ENCODE measurements around the gene WHRN. TPM values are rescaled to one million over a fixed set of nuclear protein-coding genes. Genes with fewer than 3 reads are reported as not detected.

Gene WHRN
- polyA plus RNA-seq, 1 donor (not counting 4 experiments of a cell fraction or from before 2014, with no cell fraction given) = 1.2 TPM

DNA sequence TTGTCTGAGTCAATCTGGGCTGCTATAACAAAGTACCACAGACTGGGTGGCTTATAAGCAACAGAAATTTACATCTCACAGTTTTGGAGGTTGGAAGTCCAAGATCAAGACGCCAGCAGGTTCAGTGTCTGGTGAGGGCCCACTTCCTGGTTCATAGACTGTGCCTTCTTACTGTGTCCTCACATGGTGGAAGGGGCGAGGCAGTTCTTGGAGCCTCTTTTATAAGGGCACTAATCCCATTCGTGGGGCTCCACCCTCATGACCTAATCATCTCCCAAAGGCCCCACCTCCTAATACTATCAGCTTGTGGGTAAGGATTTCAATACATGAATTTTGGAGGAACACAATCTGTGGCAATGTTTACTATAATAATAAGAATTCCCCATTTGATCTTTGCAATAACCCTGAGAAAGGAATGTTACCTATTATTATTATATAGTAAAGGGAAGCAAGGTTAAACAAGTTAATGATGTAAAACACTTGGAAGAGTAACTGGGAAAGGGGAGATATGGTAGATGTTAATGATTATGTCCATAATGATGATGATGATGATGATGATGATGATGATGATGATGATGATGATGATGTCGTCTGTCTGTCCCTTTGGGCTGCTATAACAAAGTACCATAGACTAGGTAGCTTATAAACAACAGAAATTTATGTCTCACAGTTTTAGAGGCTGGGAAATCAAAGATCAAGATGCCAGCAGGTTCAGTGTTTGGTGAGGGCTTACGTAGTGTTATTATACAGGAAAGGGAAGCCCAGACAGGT, 40.8 kb downstream of the WHRN start:
- Histone ChIP-seq H3K9me1 (ENCODE audit: control insufficient read depth, extremely low read depth, insufficient read depth, low read length) (no peaks in the 10 kb centered on the region), H3K4me1 (ENCODE audit: control insufficient read depth, extremely low read depth, insufficient read depth, low read length) (no peaks in the 10 kb centered on the region), H2AFZ (ENCODE audit: control insufficient read depth, low read length) (no peak overlapping the region), H3K4me3 (ENCODE audit: control insufficient read depth in 2 of 3, extremely low read depth in 1 of 3, insufficient read depth in 2 of 3, low read depth in 1 of 3, low read length in 3 of 3) (no peak overlapping the region), H3K9ac (ENCODE audit: control insufficient read depth, extremely low read depth, insufficient read depth, low read length) (no peak overlapping the region), H3K79me2 (ENCODE audit: control insufficient read depth, insufficient read depth, low read length) (no peaks in the 10 kb centered on the region), H3K27ac (ENCODE audit: control insufficient read depth, insufficient read depth, low read length) (no peak overlapping the region), H3K9me3 (ENCODE audit: control insufficient read depth, low read depth, low read length) (no peaks in the 10 kb centered on the region), H3K4me2 (ENCODE audit: control insufficient read depth, extremely low read depth, insufficient read depth, low read depth, low read length) (no peak overlapping the region), H4K20me1 (ENCODE audit: control insufficient read depth, extremely low read depth, insufficient read depth, low read length) (no peaks in the 10 kb centered on the region), H3K36me3 (ENCODE audit: control insufficient read depth in 2 of 2, extremely low read depth in 1 of 2, insufficient read depth in 2 of 2, low read length in 2 of 2) (no peaks in the 10 kb centered on the region), H3K27me3 (ENCODE audit: control insufficient read depth, extremely low read depth, insufficient read depth, low read length) (no peaks in the 10 kb centered on the region)
- no peak for TF ChIP-seq EZH2 (IDR thresholded peaks at IDR 0.05; ENCODE audit: low read length)
- TF ChIP-seq, protein P1, sequence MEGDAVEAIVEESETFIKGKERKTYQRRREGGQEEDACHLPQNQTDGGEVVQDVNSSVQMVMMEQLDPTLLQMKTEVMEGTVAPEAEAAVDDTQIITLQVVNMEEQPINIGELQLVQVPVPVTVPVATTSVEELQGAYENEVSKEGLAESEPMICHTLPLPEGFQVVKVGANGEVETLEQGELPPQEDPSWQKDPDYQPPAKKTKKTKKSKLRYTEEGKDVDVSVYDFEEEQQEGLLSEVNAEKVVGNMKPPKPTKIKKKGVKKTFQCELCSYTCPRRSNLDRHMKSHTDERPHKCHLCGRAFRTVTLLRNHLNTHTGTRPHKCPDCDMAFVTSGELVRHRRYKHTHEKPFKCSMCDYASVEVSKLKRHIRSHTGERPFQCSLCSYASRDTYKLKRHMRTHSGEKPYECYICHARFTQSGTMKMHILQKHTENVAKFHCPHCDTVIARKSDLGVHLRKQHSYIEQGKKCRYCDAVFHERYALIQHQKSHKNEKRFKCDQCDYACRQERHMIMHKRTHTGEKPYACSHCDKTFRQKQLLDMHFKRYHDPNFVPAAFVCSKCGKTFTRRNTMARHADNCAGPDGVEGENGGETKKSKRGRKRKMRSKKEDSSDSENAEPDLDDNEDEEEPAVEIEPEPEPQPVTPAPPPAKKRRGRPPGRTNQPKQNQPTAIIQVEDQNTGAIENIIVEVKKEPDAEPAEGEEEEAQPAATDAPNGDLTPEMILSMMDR (optimal IDR thresholded peaks at IDR 0.05 in 1 of 3, IDR thresholded peaks at IDR 0.05 in 1 of 3, conservative IDR thresholded peaks at IDR 0.05 in 1 of 3; ENCODE audit: extremely low read depth in 1 of 3, insufficient read depth in 2 of 3, low read length in 3 of 3) = no peak
- dilution Hi-C loops (cut with MboI; ENCODE audit: extremely low pct_ligation_motif_present, low sequenced_read_pairs) = no loop called here
- DNase-seq (ENCODE audit: low read depth, low spot score) = no peak
- no peak for FAIRE-seq

DNA sequence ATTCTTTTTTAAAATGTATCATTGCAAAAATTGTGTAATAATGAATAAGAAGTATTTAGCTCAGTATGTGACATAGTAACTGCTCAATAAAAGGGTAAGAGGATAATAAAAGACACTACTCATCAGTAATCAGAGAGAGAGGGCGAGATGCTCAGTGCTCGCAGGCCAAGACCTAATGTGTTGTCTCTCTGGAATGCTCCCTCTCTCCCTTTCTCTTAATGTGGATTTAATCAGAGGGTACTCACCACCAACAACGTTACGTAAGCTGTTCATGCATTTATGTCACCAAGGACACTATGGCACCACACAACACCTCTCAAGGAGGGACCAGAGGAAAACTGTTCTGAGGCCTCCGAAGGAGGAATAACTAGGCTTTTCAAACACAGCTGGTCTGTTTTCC, 42.5 kb downstream of the WHRN start:
- dilution Hi-C loops (cut with MboI; ENCODE audit: extremely low pct_ligation_motif_present, low sequenced_read_pairs) = no loop called here
- no peak for TF ChIP-seq EZH2 (IDR thresholded peaks at IDR 0.05; ENCODE audit: low read length)
- TF ChIP-seq, protein P1 (optimal IDR thresholded peaks at IDR 0.05 in 1 of 3, IDR thresholded peaks at IDR 0.05 in 1 of 3, conservative IDR thresholded peaks at IDR 0.05 in 1 of 3; ENCODE audit: extremely low read depth in 1 of 3, insufficient read depth in 2 of 3, low read length in 3 of 3) = no peak
- no peaks in the 10 kb centered on the region for H3K36me3 ChIP-seq (ENCODE audit: control insufficient read depth in 2 of 2, extremely low read depth in 1 of 2, insufficient read depth in 2 of 2, low read length in 2 of 2)
- no peak overlapping the region for H3K9ac ChIP-seq (ENCODE audit: control insufficient read depth, extremely low read depth, insufficient read depth, low read length)
- no peak overlapping the region for H2AFZ ChIP-seq (ENCODE audit: control insufficient read depth, low read length)
- H3K4me3 ChIP-seq (ENCODE audit: control insufficient read depth in 2 of 3, extremely low read depth in 1 of 3, insufficient read depth in 2 of 3, low read depth in 1 of 3, low read length in 3 of 3) = no peak overlapping the region
- DNase-seq (ENCODE audit: low read depth, low spot score) (no peak), FAIRE-seq (no peak)
- no peaks in the 10 kb centered on the region for H3K79me2 ChIP-seq (ENCODE audit: control insufficient read depth, insufficient read depth, low read length)
- no peak overlapping the region for H3K27ac ChIP-seq (ENCODE audit: control insufficient read depth, insufficient read depth, low read length)
- no peaks in the 10 kb centered on the region for H3K9me1 ChIP-seq (ENCODE audit: control insufficient read depth, extremely low read depth, insufficient read depth, low read length)
- H3K27me3 ChIP-seq (ENCODE audit: control insufficient read depth, extremely low read depth, insufficient read depth, low read length) = no peaks in the 10 kb centered on the region
- H3K4me2 ChIP-seq (ENCODE audit: control insufficient read depth, extremely low read depth, insufficient read depth, low read depth, low read length) = no peak overlapping the region
- no peaks in the 10 kb centered on the region for H4K20me1 ChIP-seq (ENCODE audit: control insufficient read depth, extremely low read depth, insufficient read depth, low read length)
- no peaks in the 10 kb centered on the region for H3K9me3 ChIP-seq (ENCODE audit: control insufficient read depth, low read depth, low read length)
- H3K4me1 ChIP-seq (ENCODE audit: control insufficient read depth, extremely low read depth, insufficient read depth, low read length) = no peaks in the 10 kb centered on the region

Measured in keratinocyte (primary cell).